ENCODE results near the gene JMJD8. TPM values are rescaled to one million over a fixed set of nuclear protein-coding genes. Genes with fewer than 3 reads are reported as not detected.

Gene JMJD8
- total RNA-seq, 1 experiment from 2014 or later, result 121 TPM

- Histone ChIP-seq H3K79me2 (ENCODE audit: insufficient read depth, low read length) (no peaks in the 10 kb centered on the region), H3K9me3 (ENCODE audit: control insufficient read depth in 1 of 2, insufficient read depth in 1 of 2, low read depth in 1 of 2, low read length in 2 of 2) (no peaks in the 10 kb centered on the region), H3K9me2 (ENCODE audit: insufficient read depth) (no peaks in the 10 kb centered on the region), H4K20me1 (ENCODE audit: insufficient read depth) (no peaks in the 10 kb centered on the region), H3K4me3 (replicated peaks in 1 of 2; ENCODE audit: low read depth in 1 of 2, low read length in 2 of 2) (no peak overlapping the region), H2AFZ (ENCODE audit: low read depth, low read length, poor library complexity, severe bottlenecking) (no peak overlapping the region), H3K9ac (ENCODE audit: low read length) (no peak overlapping the region), H3K27ac (ENCODE audit: low read depth, low read length) (no peak overlapping the region; the same call in 1 of the 2 replicates), H3K4me1 (ENCODE audit: control insufficient read depth in 1 of 2, insufficient read depth in 2 of 2, low read length in 2 of 2) (peaks cover 3 to 9% of the 10 kb centered on the region in 2 experiments; a peak in 2 of 4 replicates), H3K4me2 (ENCODE audit: low read length) (no peak overlapping the region), H3K36me3 (ENCODE audit: control insufficient read depth in 1 of 2, insufficient read depth in 2 of 2, low read length in 2 of 2) (no peaks in the 10 kb centered on the region), H3K27me3 (ENCODE audit: insufficient read depth, low read length) (no peaks in the 10 kb centered on the region)
- BruUV-seq (replicated peaks), result no TSS peak
- ChIA-PET RAD21 (ENCODE audit: low non-redundant PET in 1 of 2, low total read pairs in 2 of 2, uncharacterized antibody in 2 of 2, unreplicated experiment in 2 of 2) (no interaction called here), POLR2A (interaction anchor here (1.9 kb wide), 1 partner anchor 8 kb away, joined by 4 read pairs; no protein-coding TSS in a partner anchor), CTCF (interaction anchor here (1.1 to 2.6 kb wide), 2 partner anchors 11 to 24 kb away, joined by 3 to 13 read pairs; partner anchors contain the start of genes METTL26 and WDR90)
- intact Hi-C loops (cut with micrococcal nuclease), result loop anchor here (2.0 kb wide), 1 partner anchor 81 kb away; no protein-coding TSS in a partner anchor
- TF ChIP-seq ZBTB33 (IDR thresholded peaks at IDR 0.05; ENCODE audit: extremely low read depth, insufficient replicate concordance, low read length) (no peak), ZFX (IDR thresholded peaks at IDR 0.05) (no peak), ELF1 (IDR thresholded peaks at IDR 0.05; ENCODE audit: borderline replicate concordance, low read depth) (no peak), EZH2 (IDR thresholded peaks at IDR 0.05) (no peak), POLR2A (IDR thresholded peaks at IDR 0.05; ENCODE audit: borderline replicate concordance, extremely low read depth, insufficient read depth, insufficient read length) (no peak), SP1 (IDR thresholded peaks at IDR 0.05; ENCODE audit: low read depth) (no peak), FOSL1 (IDR thresholded peaks at IDR 0.05; ENCODE audit: low read depth) (no peak), JUND (IDR thresholded peaks at IDR 0.05) (no peak), YY1 (IDR thresholded peaks at IDR 0.05; ENCODE audit: extremely low read depth, insufficient replicate concordance, low read depth, low read length) (no peak), RAD21 (IDR thresholded peaks at IDR 0.05; ENCODE audit: low read depth) (no peak), ATF3 (IDR thresholded peaks at IDR 0.05) (no peak), SIN3A (IDR thresholded peaks at IDR 0.05; ENCODE audit: low read depth) (no peak), EGR1 (IDR thresholded peaks at IDR 0.05; ENCODE audit: low read depth) (no peak), REST (IDR thresholded peaks at IDR 0.05; ENCODE audit: low read depth) (no peak), CTCF (IDR thresholded peaks at IDR 0.05 in 2 of 3, conservative IDR thresholded peaks at IDR 0.05 in 1 of 3; ENCODE audit: borderline replicate concordance in 1 of 3, insufficient read depth in 1 of 3, low read depth in 2 of 3, low read length in 2 of 3) (no peak), POLR2AphosphoS5 (IDR thresholded peaks at IDR 0.05; ENCODE audit: low read depth, low read length) (no peak), EZH2phosphoT487 (IDR thresholded peaks at IDR 0.05; ENCODE audit: borderline replicate concordance) (no peak), CEBPB (IDR thresholded peaks at IDR 0.05; ENCODE audit: low read depth) (no peak)
- no peak for DNase-seq (ENCODE audit: low read depth, low spot score)
- no peak for ATAC-seq
Measured at GRCh38 chr16:659618-660017, 24.5 kb downstream of the JMJD8 start.

All from HCT116 (cell line).